OCI-LY3 (cell line): ENCODE results near the gene TNFSF12.

Source experiments
- EZH2phosphoT487 ChIP-seq: fragments of 200-600 bp; shearing (Covaris generic); IDR thresholded peaks from 2 replicates; pipeline ENCODE4 v1.6.1; 2018; ENCODE audit warnings: antibody characterized with exemption, mixed run types, low read depth
- TF ChIP-seq, protein P1 (sequence below): fragments of 200-600, 300-600 bp; sonication (generic); IDR thresholded peaks from 2 replicates; pipeline ENCODE4 v1.5.1; 2014; ENCODE audit warnings: antibody characterized with exemption, low read length, low read depth

GRCh38 chr17:7528842-7529241, 20.0 kb upstream of the TNFSF12 start:
- TF ChIP-seq, protein P1, sequence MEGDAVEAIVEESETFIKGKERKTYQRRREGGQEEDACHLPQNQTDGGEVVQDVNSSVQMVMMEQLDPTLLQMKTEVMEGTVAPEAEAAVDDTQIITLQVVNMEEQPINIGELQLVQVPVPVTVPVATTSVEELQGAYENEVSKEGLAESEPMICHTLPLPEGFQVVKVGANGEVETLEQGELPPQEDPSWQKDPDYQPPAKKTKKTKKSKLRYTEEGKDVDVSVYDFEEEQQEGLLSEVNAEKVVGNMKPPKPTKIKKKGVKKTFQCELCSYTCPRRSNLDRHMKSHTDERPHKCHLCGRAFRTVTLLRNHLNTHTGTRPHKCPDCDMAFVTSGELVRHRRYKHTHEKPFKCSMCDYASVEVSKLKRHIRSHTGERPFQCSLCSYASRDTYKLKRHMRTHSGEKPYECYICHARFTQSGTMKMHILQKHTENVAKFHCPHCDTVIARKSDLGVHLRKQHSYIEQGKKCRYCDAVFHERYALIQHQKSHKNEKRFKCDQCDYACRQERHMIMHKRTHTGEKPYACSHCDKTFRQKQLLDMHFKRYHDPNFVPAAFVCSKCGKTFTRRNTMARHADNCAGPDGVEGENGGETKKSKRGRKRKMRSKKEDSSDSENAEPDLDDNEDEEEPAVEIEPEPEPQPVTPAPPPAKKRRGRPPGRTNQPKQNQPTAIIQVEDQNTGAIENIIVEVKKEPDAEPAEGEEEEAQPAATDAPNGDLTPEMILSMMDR: no peak
- no peak for TF ChIP-seq EZH2phosphoT487
